Erythroblast (primary cell): ENCODE data around the gene RPP21.

Source experiments
- GATA1 ChIP-seq: IDR thresholded peaks from 2 replicates; pipeline ENCODE4 v1.6.1; 2011; ENCODE audit warnings: low read depth, mild to moderate bottlenecking, control low read depth, low read length, moderate library complexity
- POLR2A ChIP-seq: IDR thresholded peaks from 2 replicates; pipeline ENCODE4 v1.6.1; 2011; ENCODE audit warnings: mild to moderate bottlenecking, low read length

DNA sequence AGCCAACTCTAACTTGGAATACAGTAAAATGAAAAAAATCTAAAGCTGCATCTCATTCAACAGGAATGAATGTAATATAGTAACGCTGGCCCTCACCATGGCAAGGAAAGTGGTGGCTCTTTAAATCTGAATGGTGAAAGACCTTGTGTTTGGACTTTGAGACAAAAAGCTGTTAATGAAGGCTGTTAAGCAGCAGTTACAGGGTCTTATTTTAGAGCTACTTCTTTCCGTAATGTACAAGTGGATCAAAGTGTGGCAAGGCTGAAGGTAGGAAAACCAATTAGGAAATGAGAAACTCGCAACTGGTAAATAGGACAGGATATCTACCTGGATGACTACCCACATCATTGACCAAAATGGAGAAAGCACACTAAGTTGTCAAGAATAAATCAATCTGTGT lies 29.8 kb upstream of the RPP21 start:
- TF ChIP-seq POLR2A (no peak), GATA1 (no peak)
